Neural cell (in vitro differentiated cells): ENCODE results near the gene ANKRD45. TPM values are rescaled to one million over a fixed set of nuclear protein-coding genes. Genes with fewer than 3 reads are reported as not detected.
"Not testable (repeated sequence)": the region's sequence is repeated elsewhere in the genome, so short reads cannot be mapped to it uniquely, and the experiment has no call there.

Experiments used
- H2AFZ ChIP-seq: fragments of 200-600, 300-800 bp; sonication (generic), shearing (Covaris generic); 2 replicates; pipeline ENCODE4 v1.6.0; 2014; ENCODE audit warnings: low read depth, mild to moderate bottlenecking, antibody characterized with exemption, low read length, moderate library complexity
- H3F3A ChIP-seq: fragments of 200-600 bp; shearing (Covaris generic); 2 replicates; pipeline ENCODE4 v1.6.1; 2016; ENCODE audit warnings: mild to moderate bottlenecking, moderate library complexity, mixed read lengths, antibody characterized with exemption, low read length; ENCODE audit not compliant: insufficient read depth, poor library complexity, severe bottlenecking
- H3K27ac ChIP-seq: fragments of 200-600, 300-800 bp; sonication (generic), shearing (Covaris generic); 2 replicates; pipeline ENCODE4 v1.5.1; 2014; ENCODE audit warnings: mild to moderate bottlenecking, low read length, moderate library complexity
- H3K27me3 ChIP-seq: fragments of 300-800, 200-600 bp; sonication (generic), shearing (Covaris generic); 2 replicates; pipeline ENCODE4 v1.6.0; 2014; ENCODE audit warnings: mild to moderate bottlenecking, low read depth, low read length, moderate library complexity; ENCODE audit not compliant: insufficient read depth
- H3K36me3 ChIP-seq: fragments of 300-800, 200-600 bp; sonication (generic), shearing (Covaris generic); 2 replicates; pipeline ENCODE4 v1.5.1; 2014; ENCODE audit warnings: mild to moderate bottlenecking, antibody characterized with exemption, low read length, moderate library complexity; ENCODE audit not compliant: insufficient read depth
- H3K4me2 ChIP-seq: fragments of 300-800, 200-600 bp; sonication (generic), shearing (Covaris generic); 2 replicates; pipeline ENCODE4 v1.6.0; 2014; ENCODE audit warnings: mild to moderate bottlenecking, low read length
- H3K4me3 ChIP-seq: fragments of 300-800, 200-600 bp; sonication (generic), shearing (Covaris generic); 2 replicates; pipeline ENCODE4 v1.5.1; 2014; ENCODE audit warnings: mild to moderate bottlenecking, low read length, moderate library complexity
- H3K79me2 ChIP-seq: fragments of 200-600 bp; shearing (Covaris generic); replicated peaks from 2 replicates; pipeline ENCODE4 v1.6.0; 2014; ENCODE audit warnings: mild to moderate bottlenecking, low read length, moderate library complexity; ENCODE audit not compliant: insufficient read depth
- H3K9ac ChIP-seq: fragments of 300-800, 200-600 bp; sonication (generic), shearing (Covaris generic); 2 replicates; pipeline ENCODE4 v1.6.1; 2016; ENCODE audit warnings: mild to moderate bottlenecking, low read length, mixed read lengths
- H3K9me2 ChIP-seq: fragments of 200-600 bp; shearing (Covaris generic); 2 replicates; pipeline ENCODE4 v1.6.1; 2016; ENCODE audit warnings: mild to moderate bottlenecking, low read length, mixed read lengths; ENCODE audit not compliant: insufficient read depth
- H3K9me3 ChIP-seq: fragments of 200-600, 300-800 bp; sonication (generic), shearing (Covaris generic); 2 replicates; pipeline ENCODE4 v1.6.1; 2016; ENCODE audit warnings: mild to moderate bottlenecking, mixed run types, low read length, moderate library complexity, mixed read lengths
- H4K20me1 ChIP-seq: fragments of 200-600 bp; shearing (Covaris generic); 2 replicates; pipeline ENCODE4 v1.6.1; 2016; ENCODE audit warnings: mild to moderate bottlenecking, mixed run types; ENCODE audit not compliant: insufficient read depth
- CTCF ChIP-seq: fragments of 450-650 bp; IDR thresholded peaks from 2 replicates; pipeline ENCODE4 v1.5.1; 2014; ENCODE audit warnings: antibody characterized with exemption, mild to moderate bottlenecking, moderate library complexity; ENCODE audit not compliant: poor library complexity, severe bottlenecking
- EP300 ChIP-seq: fragments of 450-650 bp; conservative IDR thresholded peaks from 2 replicates; pipeline ENCODE4 v1.6.1; 2014; ENCODE audit warnings: antibody characterized with exemption, mild to moderate bottlenecking, moderate library complexity; ENCODE audit not compliant: poor library complexity, severe bottlenecking
- EZH2 ChIP-seq: fragments of 200-600, 300-800 bp; shearing (Covaris generic), sonication (generic); IDR thresholded peaks from 2 replicates; pipeline ENCODE4 v1.6.1; 2014; ENCODE audit warnings: antibody characterized with exemption, low read length, borderline replicate concordance, mild to moderate bottlenecking; ENCODE audit not compliant: insufficient read depth, poor library complexity, severe bottlenecking
- MXI1 ChIP-seq: fragments of 450-650 bp; conservative IDR thresholded peaks from 2 replicates; pipeline ENCODE4 v1.6.1; 2014; ENCODE audit warnings: antibody characterized with exemption, mild to moderate bottlenecking; ENCODE audit not compliant: poor library complexity, severe bottlenecking
- POLR2AphosphoS5 ChIP-seq: IDR thresholded peaks from 2 replicates; pipeline ENCODE4 v1.6.1; 2012
- RAD21 ChIP-seq: fragments of 450-650 bp; conservative IDR thresholded peaks from 2 replicates; pipeline ENCODE4 v1.6.1; 2014; ENCODE audit warnings: antibody characterized with exemption, mild to moderate bottlenecking, moderate library complexity
- REST ChIP-seq: IDR thresholded peaks from 2 replicates; pipeline ENCODE4 v1.6.1; 2012; ENCODE audit warnings: borderline replicate concordance
- SMC3 ChIP-seq: fragments of 450-650 bp; conservative IDR thresholded peaks from 2 replicates; pipeline ENCODE4 v1.6.1; 2014; ENCODE audit warnings: antibody characterized with exemption, mild to moderate bottlenecking, moderate library complexity; ENCODE audit not compliant: poor library complexity
- TAF1 ChIP-seq: IDR thresholded peaks from 2 replicates; pipeline ENCODE4 v1.6.1; 2012; ENCODE audit warnings: low read depth
- polyA plus RNA-seq: library from polyadenylated mRNA; depleted of rRNA; stranded (reverse); fragments of >200 nt; gene quantifications from 2 replicates; pipeline ENCODE4 v1.2.3, GENCODE V29; 2014

Gene ANKRD45
- polyA plus RNA-seq, 1 donor from 2014 or later: 8.7 TPM

- H3K4me2 ChIP-seq: no peak overlapping the region
- no peaks in the 10 kb centered on the region for H4K20me1 ChIP-seq
- no peaks in the 10 kb centered on the region for H3K36me3 ChIP-seq
- H3K79me2 ChIP-seq: no peaks in the 10 kb centered on the region
- H3K9me3 ChIP-seq: no peaks in the 10 kb centered on the region
- no peak for TF ChIP-seq RAD21
- TF ChIP-seq SMC3: no peak
- no peak for TF ChIP-seq CTCF
- no peak for TF ChIP-seq MXI1
- H3K4me3 ChIP-seq: no peak overlapping the region
- no peaks in the 10 kb centered on the region for H3K27me3 ChIP-seq
- no peak overlapping the region for H3K9ac ChIP-seq
- H3K27ac ChIP-seq: no peak overlapping the region
- H3K9me2 ChIP-seq: no peaks in the 10 kb centered on the region
- no peaks in the 10 kb centered on the region for H3F3A ChIP-seq
- H2AFZ ChIP-seq: no peak overlapping the region
Measured at GRCh38 chr1:173693238-173693637, 23.6 kb upstream of the ANKRD45 start.

- no peaks in the 10 kb centered on the region for H3K27me3 ChIP-seq
- H3K27ac ChIP-seq: no peak overlapping the region
- no peaks in the 10 kb centered on the region for H3F3A ChIP-seq
- no peaks in the 10 kb centered on the region for H3K36me3 ChIP-seq
- H3K79me2 ChIP-seq: no peaks in the 10 kb centered on the region
- no peaks in the 10 kb centered on the region for H3K9me2 ChIP-seq
- H3K4me2 ChIP-seq: no peak overlapping the region
- no peak overlapping the region for H3K4me3 ChIP-seq
- H3K9me3 ChIP-seq: no peaks in the 10 kb centered on the region
- peak overlapping the region; percentile 8 for H2AFZ ChIP-seq
- no peak overlapping the region for H3K9ac ChIP-seq
- H4K20me1 ChIP-seq: no peaks in the 10 kb centered on the region
- TF ChIP-seq MXI1 (no peak), TAF1 (no peak), POLR2AphosphoS5 (no peak), CTCF (no peak), RAD21 (no peak), EP300 (no peak), SMC3 (no peak), REST (no peak), EZH2 (no peak)
Measured at GRCh38 chr1:173688300-173688699, 18.6 kb upstream of the ANKRD45 start.

- not testable (repeated sequence) for H3K9me2 ChIP-seq, H4K20me1 ChIP-seq, H3F3A ChIP-seq, H3K36me3 ChIP-seq, H3K27me3 ChIP-seq, H3K4me3 ChIP-seq, H2AFZ ChIP-seq, H3K9me3 ChIP-seq, H3K79me2 ChIP-seq, H3K9ac ChIP-seq, H3K4me2 ChIP-seq, H3K27ac ChIP-seq
Measured at GRCh38 chr1:173685121-173685520, 15.5 kb upstream of the ANKRD45 start.

- not testable (repeated sequence) for H3K9ac ChIP-seq, H4K20me1 ChIP-seq, H3K9me3 ChIP-seq, H3K36me3 ChIP-seq, H3K79me2 ChIP-seq, H2AFZ ChIP-seq, H3K9me2 ChIP-seq, H3K27ac ChIP-seq, H3K4me3 ChIP-seq, H3K27me3 ChIP-seq, H3K4me2 ChIP-seq, H3F3A ChIP-seq
Measured at GRCh38 chr1:173683838-173684237, 14.2 kb upstream of the ANKRD45 start.
